Neural cell (in vitro differentiated cells): ENCODE data around the gene CLDND2. TPM values are rescaled to one million over a fixed set of nuclear protein-coding genes. Genes with fewer than 3 reads are reported as not detected.
"Not testable (repeated sequence)": the region's sequence is repeated elsewhere in the genome, so short reads cannot be mapped to it uniquely, and the experiment has no call there.

Experiments
- H2AFZ ChIP-seq: fragments of 200-600, 300-800 bp; sonication (generic), shearing (Covaris generic); 2 replicates; pipeline ENCODE4 v1.6.0; 2014; ENCODE audit warnings: low read depth, mild to moderate bottlenecking, antibody characterized with exemption, low read length, moderate library complexity
- H3F3A ChIP-seq: fragments of 200-600 bp; shearing (Covaris generic); 2 replicates; pipeline ENCODE4 v1.6.1; 2016; ENCODE audit warnings: mild to moderate bottlenecking, moderate library complexity, mixed read lengths, antibody characterized with exemption, low read length; ENCODE audit not compliant: insufficient read depth, poor library complexity, severe bottlenecking
- H3K27ac ChIP-seq: fragments of 200-600, 300-800 bp; sonication (generic), shearing (Covaris generic); 2 replicates; pipeline ENCODE4 v1.5.1; 2014; ENCODE audit warnings: mild to moderate bottlenecking, low read length, moderate library complexity
- H3K27me3 ChIP-seq: fragments of 300-800, 200-600 bp; sonication (generic), shearing (Covaris generic); 2 replicates; pipeline ENCODE4 v1.6.0; 2014; ENCODE audit warnings: mild to moderate bottlenecking, low read depth, low read length, moderate library complexity; ENCODE audit not compliant: insufficient read depth
- H3K36me3 ChIP-seq: fragments of 300-800, 200-600 bp; sonication (generic), shearing (Covaris generic); 2 replicates; pipeline ENCODE4 v1.5.1; 2014; ENCODE audit warnings: mild to moderate bottlenecking, antibody characterized with exemption, low read length, moderate library complexity; ENCODE audit not compliant: insufficient read depth
- H3K4me2 ChIP-seq: fragments of 300-800, 200-600 bp; sonication (generic), shearing (Covaris generic); 2 replicates; pipeline ENCODE4 v1.6.0; 2014; ENCODE audit warnings: mild to moderate bottlenecking, low read length
- H3K4me3 ChIP-seq: fragments of 300-800, 200-600 bp; sonication (generic), shearing (Covaris generic); 2 replicates; pipeline ENCODE4 v1.5.1; 2014; ENCODE audit warnings: mild to moderate bottlenecking, low read length, moderate library complexity
- H3K79me2 ChIP-seq: fragments of 200-600 bp; shearing (Covaris generic); replicated peaks from 2 replicates; pipeline ENCODE4 v1.6.0; 2014; ENCODE audit warnings: mild to moderate bottlenecking, low read length, moderate library complexity; ENCODE audit not compliant: insufficient read depth
- H3K9ac ChIP-seq: fragments of 300-800, 200-600 bp; sonication (generic), shearing (Covaris generic); 2 replicates; pipeline ENCODE4 v1.6.1; 2016; ENCODE audit warnings: mild to moderate bottlenecking, low read length, mixed read lengths
- H3K9me2 ChIP-seq: fragments of 200-600 bp; shearing (Covaris generic); 2 replicates; pipeline ENCODE4 v1.6.1; 2016; ENCODE audit warnings: mild to moderate bottlenecking, low read length, mixed read lengths; ENCODE audit not compliant: insufficient read depth
- H3K9me3 ChIP-seq: fragments of 200-600, 300-800 bp; sonication (generic), shearing (Covaris generic); 2 replicates; pipeline ENCODE4 v1.6.1; 2016; ENCODE audit warnings: mild to moderate bottlenecking, mixed run types, low read length, moderate library complexity, mixed read lengths
- H4K20me1 ChIP-seq: fragments of 200-600 bp; shearing (Covaris generic); 2 replicates; pipeline ENCODE4 v1.6.1; 2016; ENCODE audit warnings: mild to moderate bottlenecking, mixed run types; ENCODE audit not compliant: insufficient read depth
- CTCF ChIP-seq: fragments of 450-650 bp; IDR thresholded peaks from 2 replicates; pipeline ENCODE4 v1.5.1; 2014; ENCODE audit warnings: antibody characterized with exemption, mild to moderate bottlenecking, moderate library complexity; ENCODE audit not compliant: poor library complexity, severe bottlenecking
- EP300 ChIP-seq: fragments of 450-650 bp; conservative IDR thresholded peaks from 2 replicates; pipeline ENCODE4 v1.6.1; 2014; ENCODE audit warnings: antibody characterized with exemption, mild to moderate bottlenecking, moderate library complexity; ENCODE audit not compliant: poor library complexity, severe bottlenecking
- EZH2 ChIP-seq: fragments of 200-600, 300-800 bp; shearing (Covaris generic), sonication (generic); IDR thresholded peaks from 2 replicates; pipeline ENCODE4 v1.6.1; 2014; ENCODE audit warnings: antibody characterized with exemption, low read length, borderline replicate concordance, mild to moderate bottlenecking; ENCODE audit not compliant: insufficient read depth, poor library complexity, severe bottlenecking
- MXI1 ChIP-seq: fragments of 450-650 bp; conservative IDR thresholded peaks from 2 replicates; pipeline ENCODE4 v1.6.1; 2014; ENCODE audit warnings: antibody characterized with exemption, mild to moderate bottlenecking; ENCODE audit not compliant: poor library complexity, severe bottlenecking
- POLR2AphosphoS5 ChIP-seq: IDR thresholded peaks from 2 replicates; pipeline ENCODE4 v1.6.1; 2012
- RAD21 ChIP-seq: fragments of 450-650 bp; conservative IDR thresholded peaks from 2 replicates; pipeline ENCODE4 v1.6.1; 2014; ENCODE audit warnings: antibody characterized with exemption, mild to moderate bottlenecking, moderate library complexity
- REST ChIP-seq: IDR thresholded peaks from 2 replicates; pipeline ENCODE4 v1.6.1; 2012; ENCODE audit warnings: borderline replicate concordance
- SMC3 ChIP-seq: fragments of 450-650 bp; conservative IDR thresholded peaks from 2 replicates; pipeline ENCODE4 v1.6.1; 2014; ENCODE audit warnings: antibody characterized with exemption, mild to moderate bottlenecking, moderate library complexity; ENCODE audit not compliant: poor library complexity
- TAF1 ChIP-seq: IDR thresholded peaks from 2 replicates; pipeline ENCODE4 v1.6.1; 2012; ENCODE audit warnings: low read depth
- polyA plus RNA-seq: library from polyadenylated mRNA; depleted of rRNA; stranded (reverse); fragments of >200 nt; gene quantifications from 2 replicates; pipeline ENCODE4 v1.2.3, GENCODE V29; 2014

CLDND2 gene
- polyA plus RNA-seq, 1 donor from 2014 or later: not detected

- Histone ChIP-seq H3K4me3 (no peak overlapping the region), H2AFZ (no peak overlapping the region), H4K20me1 (no peaks in the 10 kb centered on the region), H3K9me2 (no peaks in the 10 kb centered on the region), H3K27ac (no peak overlapping the region), H3K27me3 (no peaks in the 10 kb centered on the region), H3F3A (no peaks in the 10 kb centered on the region), H3K4me2 (no peak overlapping the region), H3K9me3 (no peaks in the 10 kb centered on the region), H3K36me3 (no peaks in the 10 kb centered on the region), H3K79me2 (no peaks in the 10 kb centered on the region), H3K9ac (no peak overlapping the region)
- TF ChIP-seq POLR2AphosphoS5 (no peak), CTCF (no peak), MXI1 (no peak), REST (no peak), SMC3 (no peak), EZH2 (no peak), RAD21 (no peak), EP300 (no peak), TAF1 (no peak)
Observed at GRCh38 chr19:51399231-51399630, 30.4 kb upstream of the CLDND2 start.

- H3K9me2 ChIP-seq: no peaks in the 10 kb centered on the region
- no peak overlapping the region for H3K27ac ChIP-seq
- H3K27me3 ChIP-seq: no peaks in the 10 kb centered on the region
- no peaks in the 10 kb centered on the region for H3K9me3 ChIP-seq
- no peaks in the 10 kb centered on the region for H3K79me2 ChIP-seq
- no peak overlapping the region for H3K4me3 ChIP-seq
- no peaks in the 10 kb centered on the region for H3F3A ChIP-seq
- no peaks in the 10 kb centered on the region for H3K36me3 ChIP-seq
- TF ChIP-seq CTCF (peak; percentile 77), MXI1 (no peak), RAD21 (peak; percentile 65), REST (no peak), EP300 (no peak), EZH2 (no peak), SMC3 (peak; percentile 70), POLR2AphosphoS5 (no peak), TAF1 (no peak)
- no peak overlapping the region for H3K9ac ChIP-seq
- no peak overlapping the region for H2AFZ ChIP-seq
- H3K4me2 ChIP-seq: no peak overlapping the region
- no peaks in the 10 kb centered on the region for H4K20me1 ChIP-seq
Observed at GRCh38 chr19:51398096-51398704, 29.4 kb upstream of the CLDND2 start.

- H3K4me2 ChIP-seq, H2AFZ ChIP-seq, H3K27ac ChIP-seq, H3K4me3 ChIP-seq, H4K20me1 ChIP-seq, H3K9me2 ChIP-seq, H3K9me3 ChIP-seq, H3K36me3 ChIP-seq, H3K79me2 ChIP-seq, H3K9ac ChIP-seq, H3K27me3 ChIP-seq, H3F3A ChIP-seq: not testable (repeated sequence)
Observed at GRCh38 chr19:51397453-51397852, 28.6 kb upstream of the CLDND2 start.
